MCF 10A (cell line): ENCODE measurements around the gene IMPG2. TPM values are rescaled to one million over a fixed set of nuclear protein-coding genes. Genes with fewer than 3 reads are reported as not detected.

Experiments
- BruUV-seq: library from RNA; stranded (reverse); fragments of 400-500 nt; replicated peaks from 2 replicates; lab custom pipeline; 2021; lab: Mats Ljungman, UMichigan
- CTCF ChIA-PET: fragments of 300-600 bp; sonication (Branson Sonifier 250); formaldehyde crosslinking; extraction: SDS; loops from one replicate; lab custom pipeline; 2021; ENCODE audit warnings: antibody characterized with exemption, inconsistent platforms; lab: Yijun Ruan, JAX
- POLR2A ChIA-PET: fragments of 300-600, 350-650 bp; sonication (Branson Sonifier 250); formaldehyde crosslinking; extraction: SDS; loops from one replicate; lab custom pipeline; 2020; ENCODE audit warnings: antibody characterized with exemption, inconsistent platforms; lab: Yijun Ruan, JAX
- DNase-seq: peaks from one replicate; pipeline ENCODE4 v3.0.0-alpha.2; 2018; ENCODE audit not compliant: unreplicated experiment
- H3K27ac Mint-ChIP-seq: one replicate; pipeline ENCODE4 v1.8.0; 2022; ENCODE audit warnings: mild to moderate bottlenecking, low read depth, mixed read lengths; ENCODE audit not compliant: unreplicated experiment
- H3K27me3 Mint-ChIP-seq: one replicate; pipeline ENCODE4 v1.8.0; 2022; ENCODE audit warnings: mixed read lengths; ENCODE audit not compliant: insufficient read depth, unreplicated experiment
- H3K36me3 Mint-ChIP-seq: one replicate; pipeline ENCODE4 v1.8.0; 2022; ENCODE audit warnings: mild to moderate bottlenecking, moderate library complexity, mixed read lengths; ENCODE audit not compliant: insufficient read depth, unreplicated experiment
- H3K4me1 Mint-ChIP-seq: one replicate; pipeline ENCODE4 v1.8.0; 2022; ENCODE audit warnings: mixed read lengths; ENCODE audit not compliant: insufficient read depth, unreplicated experiment
- H3K4me3 Mint-ChIP-seq: one replicate; pipeline ENCODE4 v1.8.0; 2022; ENCODE audit warnings: mild to moderate bottlenecking, moderate library complexity, mixed read lengths; ENCODE audit not compliant: unreplicated experiment
- H3K9me3 Mint-ChIP-seq: one replicate; pipeline ENCODE4 v1.8.0; 2022; ENCODE audit warnings: mixed read lengths; ENCODE audit not compliant: unreplicated experiment
- CTCF ChIP-seq: fragments of 200-600 bp; IDR thresholded peaks from one replicate; pipeline ENCODE4 v1.8.0; 2022; ENCODE audit warnings: antibody characterized with exemption, mild to moderate bottlenecking; ENCODE audit not compliant: unreplicated experiment
- intact Hi-C: fragments of 100-400 bp; cut with micrococcal nuclease; formaldehyde crosslinking; loops from 2 replicates; pipeline ENCODE4 v1.14.1; 2022
- total RNA-seq: library from RNA; stranded (reverse); gene quantifications from 2 replicates; pipeline ENCODE4 v1.2.3, GENCODE V29; 2022

IMPG2 gene
- total RNA-seq, 1 experiment from 2014 or later: 0.26 TPM

- Mint-ChIP-seq H3K4me3 (no peak overlapping the region), H3K36me3 (peaks cover 5% of the 10 kb centered on the region), H3K27ac (no peak overlapping the region), H3K4me1 (no peaks in the 10 kb centered on the region), H3K27me3 (no peaks in the 10 kb centered on the region), H3K9me3 (peaks cover 24% of the 10 kb centered on the region)
- CTCF ChIA-PET: interaction anchor here (1.1 kb wide), 1 partner anchor 17 kb away, joined by 4 read pairs; no protein-coding TSS in a partner anchor
- POLR2A ChIA-PET: interaction anchor here (0.7 to 2.2 kb wide), 2 partner anchors 9 to 656 kb away, joined by 5 to 6 read pairs; no protein-coding TSS in a partner anchor
- DNase-seq: no peak
- no TSS peak for BruUV-seq
- no peak for TF ChIP-seq CTCF
- intact Hi-C loops: no loop called here
Observed at GRCh38 chr3:101303836-101304235, 16.5 kb downstream of the IMPG2 start.

GRCh38 chr3:101303089-101303731, 17.2 kb downstream of the IMPG2 start:
- peak; percentile 8 for DNase-seq
- H3K4me1 Mint-ChIP-seq: no peaks in the 10 kb centered on the region
- no peak for TF ChIP-seq CTCF
- POLR2A ChIA-PET: interaction anchor here (0.7 to 2.2 kb wide), 2 partner anchors 10 to 655 kb away, joined by 5 to 6 read pairs; no protein-coding TSS in a partner anchor
- H3K27ac Mint-ChIP-seq: no peak overlapping the region
- no TSS peak for BruUV-seq
- H3K27me3 Mint-ChIP-seq: no peaks in the 10 kb centered on the region
- CTCF ChIA-PET: interaction anchor here (0.8 kb wide), 1 partner anchor 1108 kb away, joined by 5 read pairs; no protein-coding TSS in a partner anchor
- peaks cover 5% of the 10 kb centered on the region for H3K36me3 Mint-ChIP-seq
- H3K4me3 Mint-ChIP-seq: no peak overlapping the region
- H3K9me3 Mint-ChIP-seq: peaks cover 22% of the 10 kb centered on the region
- intact Hi-C loops: no loop called here

- BruUV-seq: no TSS peak
- Mint-ChIP-seq H3K4me3 (no peak overlapping the region), H3K4me1 (no peaks in the 10 kb centered on the region), H3K36me3 (peaks cover 5% of the 10 kb centered on the region), H3K9me3 (peaks cover 28% of the 10 kb centered on the region), H3K27ac (no peak overlapping the region), H3K27me3 (no peaks in the 10 kb centered on the region)
- no peak for DNase-seq
- CTCF ChIA-PET: no interaction called here
- POLR2A ChIA-PET: interaction anchor here (0.5 kb wide), 1 partner anchor 49 kb away, joined by 3 read pairs; no protein-coding TSS in a partner anchor
- TF ChIP-seq CTCF: no peak
- intact Hi-C loops: no loop called here
Observed at GRCh38 chr3:101300073-101300472, 20.3 kb downstream of the IMPG2 start.

- ChIA-PET POLR2A (no interaction called here), CTCF (interaction anchor here (0.5 kb wide), 1 partner anchor 41 kb away, joined by 3 read pairs; no protein-coding TSS in a partner anchor)
- Mint-ChIP-seq H3K27me3 (no peaks in the 10 kb centered on the region), H3K36me3 (no peaks in the 10 kb centered on the region), H3K9me3 (peaks cover 12% of the 10 kb centered on the region), H3K4me1 (no peaks in the 10 kb centered on the region), H3K27ac (no peak overlapping the region), H3K4me3 (no peak overlapping the region)
- no peak for TF ChIP-seq CTCF
- no peak for DNase-seq
- no TSS peak for BruUV-seq
- intact Hi-C loops: no loop called here
Observed at GRCh38 chr3:101292027-101292426, 28.3 kb downstream of the IMPG2 start.
